K562 (cell line): ENCODE data around the gene PPM1F. TPM values are rescaled to one million over a fixed set of nuclear protein-coding genes. Genes with fewer than 3 reads are reported as not detected.

Source experiments
- ADNP ChIP-seq: fragments of 200-800 bp; sonication (Bioruptor generic); IDR thresholded peaks from 2 replicates; pipeline ENCODE4 v1.6.1; 2016; ENCODE audit warnings: missing genetic modification characterization, missing compliant biosample characterization
- ARNT ChIP-seq, 2 experiments: fragments of 450-650 bp; IDR thresholded peaks; 2 replicates each; pipeline ENCODE4 v1.6.1; 2016; ENCODE audit warnings: mild to moderate bottlenecking in 1 of 2
- ETS2 ChIP-seq: IDR thresholded peaks from 2 replicates; pipeline ENCODE4 v1.6.1; 2016; ENCODE audit warnings: borderline replicate concordance, missing genetic modification characterization, mild to moderate bottlenecking, moderate library complexity, missing compliant biosample characterization; ENCODE audit not compliant: poor library complexity, severe bottlenecking
- KAT2B ChIP-seq: IDR thresholded peaks from one replicate; pipeline ENCODE4 v1.6.1; 2012; ENCODE audit warnings: low read depth, mild to moderate bottlenecking, control low read depth, inconsistent platforms, low read length, moderate library complexity
- KAT7 ChIP-seq: sonication (generic); formaldehyde crosslinking; IDR thresholded peaks from 2 replicates; pipeline ENCODE4 v1.8.0; 2022; ENCODE audit warnings: missing genetic modification reagents, mild to moderate bottlenecking, borderline replicate concordance
- SIRT6 ChIP-seq: IDR thresholded peaks from one replicate; pipeline ENCODE4 v1.6.1; 2012; ENCODE audit warnings: low read depth, mild to moderate bottlenecking, control low read depth, inconsistent platforms, low read length, moderate library complexity
- SMARCB1 ChIP-seq: IDR thresholded peaks from 2 replicates; pipeline ENCODE4 v1.6.1; 2011; ENCODE audit warnings: improper control_type of control experiment, low read depth; ENCODE audit not compliant: insufficient read length
- SRSF1 ChIP-seq: fragments of 200-400 bp; formaldehyde crosslinking; IDR thresholded peaks from 2 replicates; pipeline ENCODE4 v1.6.1; 2017; ENCODE audit warnings: mild to moderate bottlenecking, low read depth, low read length, moderate library complexity
- TEAD2 ChIP-seq: fragments of 450-650 bp; IDR thresholded peaks from 2 replicates; pipeline ENCODE4 v1.6.1; 2016; ENCODE audit warnings: missing genetic modification characterization, control low read depth, missing compliant biosample characterization
- ZNF445 ChIP-seq: fragments of 250-450 bp; sonication (Bioruptor Pico); IDR thresholded peaks from 2 replicates; pipeline ENCODE4 v1.4.0; 2020; ENCODE audit warnings: low read depth, mild to moderate bottlenecking, moderate library complexity
- polyA plus RNA-seq, 8 experiments: library from polyadenylated mRNA; depleted of rRNA in 4 of 8; stranded (reverse) in 5 of 8; unstranded in 3 of 8; fragments of >200 nt; fragmentation: Nextera tagmentation in 2 of 8; fragmentation: Illumina TruSeq in 1 of 8; extraction: Ambion mirVana in 2 of 8; extraction: Trizol in 1 of 8; gene quantifications; 2 replicates each; pipeline versions ENCODE4 v1.2.1 to v1.2.3, GENCODE V29; 2011 to 2014; ENCODE audit warnings: inconsistent platforms in 1 of 8, missing spikeins in 1 of 8
- total RNA-seq, 7 experiments: library from RNA; depleted of rRNA in 6 of 7; stranded (reverse); fragments of >200 nt in 6 of 7; fragmentation: Illumina TruSeq in 2 of 7; extraction: Trizol in 2 of 7; gene quantifications; 2 replicates each; pipeline versions ENCODE4 v1.2.1 to v1.2.3, GENCODE V29; 2011 to 2021; ENCODE audit warnings: low replicate concordance in 1 of 7
- TF ChIP-seq, protein P1 (sequence below), 2 experiments: fragments of 450-650 bp; IDR thresholded peaks; 2 replicates each; pipeline ENCODE4 v1.6.1; 2018; ENCODE audit warnings: mild to moderate bottlenecking in 2 of 2, low read depth in 1 of 2; ENCODE audit not compliant: partially characterized antibody in 2 of 2
- TF ChIP-seq, protein P2 (sequence below), 3 experiments: IDR thresholded peaks in 2 of 3; conservative IDR thresholded peaks in 1 of 3; 2 replicates each; pipeline ENCODE4 v1.5.1; 2011 to 2012; ENCODE audit warnings: low read length in 3 of 3, mild to moderate bottlenecking in 3 of 3, control low read depth in 2 of 3, improper control_type of control experiment in 1 of 3, inconsistent platforms in 1 of 3, low read depth in 1 of 3, mixed read lengths in 1 of 3, moderate library complexity in 1 of 3; ENCODE audit not compliant: insufficient read depth in 2 of 3
- TF ChIP-seq, protein P3 (sequence below): sonication (generic); formaldehyde crosslinking; IDR thresholded peaks from 2 replicates; pipeline ENCODE4 v1.8.0; 2022; ENCODE audit warnings: mild to moderate bottlenecking, missing genetic modification reagents
- TF ChIP-seq, protein P4 (sequence below): sonication (generic); formaldehyde crosslinking; IDR thresholded peaks from 2 replicates; pipeline ENCODE4 v1.8.0; 2022; ENCODE audit warnings: mild to moderate bottlenecking, low read depth, missing genetic modification reagents

The PPM1F gene
- total and polyA plus RNA-seq, 9 of the 15 experiments (the other 6 are each of a cell fraction or from before 2014, with no cell fraction given), result 2.1 to 159 (median 64.0) TPM

DNA sequence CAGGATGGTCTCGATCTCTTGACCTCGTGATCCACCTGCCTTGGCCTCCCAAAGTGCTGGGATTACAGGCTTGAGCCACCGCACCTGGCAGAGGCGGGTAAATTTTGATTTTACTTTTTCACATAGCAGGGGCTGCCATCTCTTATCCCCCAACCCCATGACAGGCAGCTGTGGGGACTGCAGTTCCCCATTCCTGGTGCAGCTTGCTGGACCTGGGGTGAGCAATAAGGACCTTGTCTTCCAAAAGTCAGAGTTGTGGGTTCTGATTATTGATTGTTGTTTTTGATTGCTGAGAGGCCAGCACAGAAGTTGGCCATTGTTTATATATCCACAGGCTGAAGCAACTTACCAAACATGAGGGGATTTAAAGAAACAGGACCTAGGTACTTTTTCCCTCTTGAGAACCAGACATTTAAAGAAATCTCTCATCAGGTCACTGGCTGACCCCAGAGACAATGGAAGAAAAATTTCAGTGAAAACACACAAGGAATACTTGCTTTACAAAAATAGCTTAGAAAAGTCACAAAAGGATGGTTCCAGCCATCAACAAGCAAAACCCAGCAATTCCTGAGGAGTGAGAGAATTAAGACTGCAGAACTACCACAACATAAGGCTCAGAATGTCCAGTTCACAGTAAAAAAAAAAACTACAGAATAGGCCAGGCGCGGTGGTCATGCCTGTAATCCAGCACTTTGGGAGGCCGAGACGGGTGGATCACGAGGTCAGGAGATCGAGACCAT lies 63.2 kb downstream of the PPM1F start (continued):
- TF ChIP-seq, protein P1, sequence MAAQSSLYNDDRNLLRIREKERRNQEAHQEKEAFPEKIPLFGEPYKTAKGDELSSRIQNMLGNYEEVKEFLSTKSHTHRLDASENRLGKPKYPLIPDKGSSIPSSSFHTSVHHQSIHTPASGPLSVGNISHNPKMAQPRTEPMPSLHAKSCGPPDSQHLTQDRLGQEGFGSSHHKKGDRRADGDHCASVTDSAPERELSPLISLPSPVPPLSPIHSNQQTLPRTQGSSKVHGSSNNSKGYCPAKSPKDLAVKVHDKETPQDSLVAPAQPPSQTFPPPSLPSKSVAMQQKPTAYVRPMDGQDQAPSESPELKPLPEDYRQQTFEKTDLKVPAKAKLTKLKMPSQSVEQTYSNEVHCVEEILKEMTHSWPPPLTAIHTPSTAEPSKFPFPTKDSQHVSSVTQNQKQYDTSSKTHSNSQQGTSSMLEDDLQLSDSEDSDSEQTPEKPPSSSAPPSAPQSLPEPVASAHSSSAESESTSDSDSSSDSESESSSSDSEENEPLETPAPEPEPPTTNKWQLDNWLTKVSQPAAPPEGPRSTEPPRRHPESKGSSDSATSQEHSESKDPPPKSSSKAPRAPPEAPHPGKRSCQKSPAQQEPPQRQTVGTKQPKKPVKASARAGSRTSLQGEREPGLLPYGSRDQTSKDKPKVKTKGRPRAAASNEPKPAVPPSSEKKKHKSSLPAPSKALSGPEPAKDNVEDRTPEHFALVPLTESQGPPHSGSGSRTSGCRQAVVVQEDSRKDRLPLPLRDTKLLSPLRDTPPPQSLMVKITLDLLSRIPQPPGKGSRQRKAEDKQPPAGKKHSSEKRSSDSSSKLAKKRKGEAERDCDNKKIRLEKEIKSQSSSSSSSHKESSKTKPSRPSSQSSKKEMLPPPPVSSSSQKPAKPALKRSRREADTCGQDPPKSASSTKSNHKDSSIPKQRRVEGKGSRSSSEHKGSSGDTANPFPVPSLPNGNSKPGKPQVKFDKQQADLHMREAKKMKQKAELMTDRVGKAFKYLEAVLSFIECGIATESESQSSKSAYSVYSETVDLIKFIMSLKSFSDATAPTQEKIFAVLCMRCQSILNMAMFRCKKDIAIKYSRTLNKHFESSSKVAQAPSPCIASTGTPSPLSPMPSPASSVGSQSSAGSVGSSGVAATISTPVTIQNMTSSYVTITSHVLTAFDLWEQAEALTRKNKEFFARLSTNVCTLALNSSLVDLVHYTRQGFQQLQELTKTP (IDR thresholded peaks at IDR 0.05; ENCODE audit: low read depth in 1 of 2, partially characterized antibody in 2 of 2), result peak in 1 of 2 experiments; percentile 80
- TF ChIP-seq ARNT (IDR thresholded peaks at IDR 0.05) (no peak), SRSF1 (no peak), SIRT6 (no peak), KAT2B (no peak), ETS2 (tag) (no peak), ZNF445 (CRISPR knock-in tag) (no peak), SMARCB1 (no peak), KAT7 (0 out of 2 replicates have a peak, but pooled peaks have one; percentile 44), ADNP (tag) (no peak), TEAD2 (tag) (peak; percentile 61; the same call in 1 of the 2 replicates)
- TF ChIP-seq, protein P2, sequence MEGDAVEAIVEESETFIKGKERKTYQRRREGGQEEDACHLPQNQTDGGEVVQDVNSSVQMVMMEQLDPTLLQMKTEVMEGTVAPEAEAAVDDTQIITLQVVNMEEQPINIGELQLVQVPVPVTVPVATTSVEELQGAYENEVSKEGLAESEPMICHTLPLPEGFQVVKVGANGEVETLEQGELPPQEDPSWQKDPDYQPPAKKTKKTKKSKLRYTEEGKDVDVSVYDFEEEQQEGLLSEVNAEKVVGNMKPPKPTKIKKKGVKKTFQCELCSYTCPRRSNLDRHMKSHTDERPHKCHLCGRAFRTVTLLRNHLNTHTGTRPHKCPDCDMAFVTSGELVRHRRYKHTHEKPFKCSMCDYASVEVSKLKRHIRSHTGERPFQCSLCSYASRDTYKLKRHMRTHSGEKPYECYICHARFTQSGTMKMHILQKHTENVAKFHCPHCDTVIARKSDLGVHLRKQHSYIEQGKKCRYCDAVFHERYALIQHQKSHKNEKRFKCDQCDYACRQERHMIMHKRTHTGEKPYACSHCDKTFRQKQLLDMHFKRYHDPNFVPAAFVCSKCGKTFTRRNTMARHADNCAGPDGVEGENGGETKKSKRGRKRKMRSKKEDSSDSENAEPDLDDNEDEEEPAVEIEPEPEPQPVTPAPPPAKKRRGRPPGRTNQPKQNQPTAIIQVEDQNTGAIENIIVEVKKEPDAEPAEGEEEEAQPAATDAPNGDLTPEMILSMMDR (IDR thresholded peaks at IDR 0.05 in 2 of 3, conservative IDR thresholded peaks at IDR 0.05 in 1 of 3; ENCODE audit: insufficient read depth in 2 of 3, low read depth in 1 of 3, low read length in 3 of 3), result no peak
- TF ChIP-seq, protein P3, sequence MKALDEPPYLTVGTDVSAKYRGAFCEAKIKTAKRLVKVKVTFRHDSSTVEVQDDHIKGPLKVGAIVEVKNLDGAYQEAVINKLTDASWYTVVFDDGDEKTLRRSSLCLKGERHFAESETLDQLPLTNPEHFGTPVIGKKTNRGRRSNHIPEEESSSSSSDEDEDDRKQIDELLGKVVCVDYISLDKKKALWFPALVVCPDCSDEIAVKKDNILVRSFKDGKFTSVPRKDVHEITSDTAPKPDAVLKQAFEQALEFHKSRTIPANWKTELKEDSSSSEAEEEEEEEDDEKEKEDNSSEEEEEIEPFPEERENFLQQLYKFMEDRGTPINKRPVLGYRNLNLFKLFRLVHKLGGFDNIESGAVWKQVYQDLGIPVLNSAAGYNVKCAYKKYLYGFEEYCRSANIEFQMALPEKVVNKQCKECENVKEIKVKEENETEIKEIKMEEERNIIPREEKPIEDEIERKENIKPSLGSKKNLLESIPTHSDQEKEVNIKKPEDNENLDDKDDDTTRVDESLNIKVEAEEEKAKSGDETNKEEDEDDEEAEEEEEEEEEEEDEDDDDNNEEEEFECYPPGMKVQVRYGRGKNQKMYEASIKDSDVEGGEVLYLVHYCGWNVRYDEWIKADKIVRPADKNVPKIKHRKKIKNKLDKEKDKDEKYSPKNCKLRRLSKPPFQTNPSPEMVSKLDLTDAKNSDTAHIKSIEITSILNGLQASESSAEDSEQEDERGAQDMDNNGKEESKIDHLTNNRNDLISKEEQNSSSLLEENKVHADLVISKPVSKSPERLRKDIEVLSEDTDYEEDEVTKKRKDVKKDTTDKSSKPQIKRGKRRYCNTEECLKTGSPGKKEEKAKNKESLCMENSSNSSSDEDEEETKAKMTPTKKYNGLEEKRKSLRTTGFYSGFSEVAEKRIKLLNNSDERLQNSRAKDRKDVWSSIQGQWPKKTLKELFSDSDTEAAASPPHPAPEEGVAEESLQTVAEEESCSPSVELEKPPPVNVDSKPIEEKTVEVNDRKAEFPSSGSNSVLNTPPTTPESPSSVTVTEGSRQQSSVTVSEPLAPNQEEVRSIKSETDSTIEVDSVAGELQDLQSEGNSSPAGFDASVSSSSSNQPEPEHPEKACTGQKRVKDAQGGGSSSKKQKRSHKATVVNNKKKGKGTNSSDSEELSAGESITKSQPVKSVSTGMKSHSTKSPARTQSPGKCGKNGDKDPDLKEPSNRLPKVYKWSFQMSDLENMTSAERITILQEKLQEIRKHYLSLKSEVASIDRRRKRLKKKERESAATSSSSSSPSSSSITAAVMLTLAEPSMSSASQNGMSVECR, result peak; percentile 72; the same call in 1 of the 2 replicates
- TF ChIP-seq, protein P4, sequence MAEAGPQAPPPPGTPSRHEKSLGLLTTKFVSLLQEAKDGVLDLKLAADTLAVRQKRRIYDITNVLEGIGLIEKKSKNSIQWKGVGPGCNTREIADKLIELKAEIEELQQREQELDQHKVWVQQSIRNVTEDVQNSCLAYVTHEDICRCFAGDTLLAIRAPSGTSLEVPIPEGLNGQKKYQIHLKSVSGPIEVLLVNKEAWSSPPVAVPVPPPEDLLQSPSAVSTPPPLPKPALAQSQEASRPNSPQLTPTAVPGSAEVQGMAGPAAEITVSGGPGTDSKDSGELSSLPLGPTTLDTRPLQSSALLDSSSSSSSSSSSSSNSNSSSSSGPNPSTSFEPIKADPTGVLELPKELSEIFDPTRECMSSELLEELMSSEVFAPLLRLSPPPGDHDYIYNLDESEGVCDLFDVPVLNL (CRISPR knock-in tag), result 0 out of 2 replicates have a peak, but pooled peaks have one; percentile 18
